Kidney (tissue), 14 donors: ENCODE measurements around the gene PPP2R2B. TPM values are rescaled to one million over a fixed set of nuclear protein-coding genes. Genes with fewer than 3 reads are reported as not detected.

Experiments
- DNase-seq, 5 donors: peaks; one replicate each; pipeline ENCODE4 v3.0.0-alpha.2; 2013 to 2020
- FAIRE-seq: peaks from 2 replicates; lab custom pipeline; 2012; peaks lifted over from hg19 to GRCh38; lab: Jason Lieb, UNC
- H3K27ac ChIP-seq, 2 donors: one replicate each; pipeline ENCODE4 v1.7.0; 2013; ENCODE audit warnings: low read depth in 2 of 2, low read length in 2 of 2, inconsistent platforms in 1 of 2
- H3K27me3 ChIP-seq: one replicate; pipeline ENCODE4 v1.7.1; 2013; ENCODE audit warnings: low read length, inconsistent platforms; ENCODE audit not compliant: control insufficient read depth, insufficient read depth
- H3K36me3 ChIP-seq, 3 donors: one replicate each; pipeline versions ENCODE4 v1.7.0 to v1.7.1; 2013; ENCODE audit warnings: low read length in 3 of 3, control low read depth in 1 of 3, inconsistent platforms in 1 of 3; ENCODE audit not compliant: insufficient read depth in 3 of 3, control insufficient read depth in 2 of 3
- H3K4me1 ChIP-seq, 3 donors: one replicate each; pipeline versions ENCODE4 v1.7.0 to v1.7.1; 2013; ENCODE audit warnings: low read length in 3 of 3, inconsistent platforms in 1 of 3, low read depth in 1 of 3; ENCODE audit not compliant: control insufficient read depth in 2 of 3, insufficient read depth in 2 of 3
- H3K4me3 ChIP-seq, 3 donors: one replicate each; pipeline versions ENCODE4 v1.7.0 to v1.8.1; 2013; ENCODE audit warnings: low read length in 3 of 3, control low read depth in 1 of 3, inconsistent platforms in 1 of 3
- H3K9ac ChIP-seq, 3 donors: one replicate each; pipeline versions ENCODE4 v1.7.0 to v1.7.1; 2013; ENCODE audit warnings: low read length in 3 of 3, control low read depth in 1 of 3, inconsistent platforms in 1 of 3
- H3K9me3 ChIP-seq, 3 donors: one replicate each; pipeline versions ENCODE4 v1.7.0 to v1.7.1; 2013; ENCODE audit warnings: low read length in 3 of 3, control low read depth in 1 of 3, inconsistent platforms in 1 of 3; ENCODE audit not compliant: control insufficient read depth in 2 of 3, insufficient read depth in 1 of 3
- CTCF ChIP-seq: IDR thresholded peaks from 3 replicates; pipeline ENCODE4 v1.5.1; 2012; ENCODE audit warnings: mild to moderate bottlenecking, moderate library complexity, borderline replicate concordance; ENCODE audit not compliant: insufficient read depth; ENCODE audit errors: extremely low read depth
- intact Hi-C: fragments of 100-400 bp; cut with DNase I; formaldehyde crosslinking; loops from one replicate; pipeline ENCODE4 v1.11.1; 2022
- polyA plus RNA-seq: library from polyadenylated mRNA; stranded (reverse); fragments of 350-450 nt; fragmentation: Illumina TruSeq; extraction: RNeasy Lipid Tissue Mini Kit (QIAGEN cat#74804); gene quantifications from one replicate; pipeline ENCODE4 v1.2.3, GENCODE V29; 2014; ENCODE audit warnings: low read depth, low replicate concordance; ENCODE audit not compliant: insufficient read depth
- total RNA-seq: library from RNA; stranded (reverse); fragmentation: NEBNext Ultra II Directional; extraction: Animal tissue kit (Norgen Biotek cat#: 25700); gene quantifications from one replicate; pipeline ENCODE4 v1.2.1, GENCODE V29; 2021
- donor health status: control.
- donor health status: control.
- donor health status: control.
- donor health status: control.
- donor health status: control.
- donor health status: DM: yes; HTN: yes; CAD: no.
- donor health status: Normal renal cell carcinoma (clear cell type).

Gene PPP2R2B
- total and polyA plus RNA-seq, 2 donors from 2014 or later = 4.0 to 8.2 TPM

GRCh38 chr5:146718609-146719008 is 159.9 kb downstream of the PPP2R2B start:
- no peak for DNase-seq
- peaks cover 0 to 6% (median 0%) of the 10 kb centered on the region in 3 donors for H3K4me1 ChIP-seq
- no peak for FAIRE-seq
- H3K36me3 ChIP-seq = no peaks in the 10 kb centered on the region
- H3K4me3 ChIP-seq = no peak overlapping the region
- TF ChIP-seq CTCF = no peak
- no peaks in the 10 kb centered on the region for H3K9me3 ChIP-seq
- H3K27ac ChIP-seq = no peak overlapping the region
- H3K9ac ChIP-seq = no peak overlapping the region
- intact Hi-C loops = no loop called here
- H3K27me3 ChIP-seq = no peaks in the 10 kb centered on the region

- FAIRE-seq (no peak), DNase-seq (no peak)
- Histone ChIP-seq H3K4me1 (peaks cover 0 to 6% (median 0%) of the 10 kb centered on the region in 3 donors), H3K36me3 (no peaks in the 10 kb centered on the region), H3K27me3 (no peaks in the 10 kb centered on the region), H3K9ac (no peak overlapping the region), H3K9me3 (no peaks in the 10 kb centered on the region), H3K27ac (no peak overlapping the region), H3K4me3 (no peak overlapping the region)
- no peak for TF ChIP-seq CTCF
- intact Hi-C loops = no loop called here
These were observed 160.6 kb downstream of the PPP2R2B start for GRCh38 chr5:146717951-146718350.

- H3K9me3 ChIP-seq = no peaks in the 10 kb centered on the region
- intact Hi-C loops = no loop called here
- no peak for FAIRE-seq
- no peak overlapping the region for H3K27ac ChIP-seq
- H3K36me3 ChIP-seq = no peaks in the 10 kb centered on the region
- H3K27me3 ChIP-seq = no peaks in the 10 kb centered on the region
- no peak overlapping the region for H3K4me3 ChIP-seq
- no peak for TF ChIP-seq CTCF
- H3K4me1 ChIP-seq = no peaks in the 10 kb centered on the region
- H3K9ac ChIP-seq = no peak overlapping the region
- DNase-seq = no peak
These were observed 161.9 kb downstream of the PPP2R2B start for GRCh38 chr5:146716636-146717035.

- Histone ChIP-seq H3K4me1 (no peaks in the 10 kb centered on the region), H3K4me3 (no peak overlapping the region), H3K9me3 (no peaks in the 10 kb centered on the region), H3K9ac (no peak overlapping the region), H3K27me3 (no peaks in the 10 kb centered on the region), H3K36me3 (no peaks in the 10 kb centered on the region), H3K27ac (no peak overlapping the region)
- DNase-seq = no peak
- TF ChIP-seq CTCF = no peak
- FAIRE-seq = no peak
- intact Hi-C loops = no loop called here
These were observed 168.2 kb downstream of the PPP2R2B start for GRCh38 chr5:146710348-146710747.
